ENCODE measurements around the gene EEFSEC.

EEFSEC gene

DNA sequence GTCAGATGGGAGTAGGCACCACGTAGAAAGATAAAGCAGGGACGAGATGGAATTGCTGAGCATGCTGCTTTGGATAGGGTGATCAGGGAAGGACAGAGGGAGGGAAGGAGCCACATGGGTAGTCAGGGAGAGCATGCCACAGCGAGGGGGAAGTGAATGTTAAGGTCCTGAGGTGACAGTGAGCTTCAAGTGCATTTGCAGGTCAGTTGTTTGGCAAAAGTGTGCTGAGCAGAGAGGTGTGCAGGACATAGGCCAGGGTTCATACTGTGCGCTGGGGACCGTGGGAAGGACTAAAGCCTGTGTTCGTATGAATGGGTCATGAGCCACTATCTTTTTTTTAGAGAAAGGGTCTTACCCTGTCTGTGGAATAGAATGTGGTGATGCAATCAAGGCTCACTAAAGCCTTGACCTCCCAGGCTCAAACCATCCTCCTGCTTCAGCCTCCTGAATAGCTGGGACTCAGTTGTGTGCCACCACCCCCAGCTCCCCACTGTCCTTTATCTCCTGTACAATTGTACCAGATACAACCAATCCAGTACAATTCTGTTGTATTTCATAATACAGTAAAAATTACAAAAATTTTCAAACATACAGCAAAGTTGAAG, 205.9 kb downstream of the EEFSEC start:
- TF ChIP-seq, protein P1, sequence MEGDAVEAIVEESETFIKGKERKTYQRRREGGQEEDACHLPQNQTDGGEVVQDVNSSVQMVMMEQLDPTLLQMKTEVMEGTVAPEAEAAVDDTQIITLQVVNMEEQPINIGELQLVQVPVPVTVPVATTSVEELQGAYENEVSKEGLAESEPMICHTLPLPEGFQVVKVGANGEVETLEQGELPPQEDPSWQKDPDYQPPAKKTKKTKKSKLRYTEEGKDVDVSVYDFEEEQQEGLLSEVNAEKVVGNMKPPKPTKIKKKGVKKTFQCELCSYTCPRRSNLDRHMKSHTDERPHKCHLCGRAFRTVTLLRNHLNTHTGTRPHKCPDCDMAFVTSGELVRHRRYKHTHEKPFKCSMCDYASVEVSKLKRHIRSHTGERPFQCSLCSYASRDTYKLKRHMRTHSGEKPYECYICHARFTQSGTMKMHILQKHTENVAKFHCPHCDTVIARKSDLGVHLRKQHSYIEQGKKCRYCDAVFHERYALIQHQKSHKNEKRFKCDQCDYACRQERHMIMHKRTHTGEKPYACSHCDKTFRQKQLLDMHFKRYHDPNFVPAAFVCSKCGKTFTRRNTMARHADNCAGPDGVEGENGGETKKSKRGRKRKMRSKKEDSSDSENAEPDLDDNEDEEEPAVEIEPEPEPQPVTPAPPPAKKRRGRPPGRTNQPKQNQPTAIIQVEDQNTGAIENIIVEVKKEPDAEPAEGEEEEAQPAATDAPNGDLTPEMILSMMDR (IDR thresholded peaks at IDR 0.05; ENCODE audit: control insufficient read depth, insufficient read depth, low read depth, low read length, missing control alignments) = no peak
- no peak overlapping the region for H3K4me3 ChIP-seq (ENCODE audit: control insufficient read depth, low read depth, low read length)
- no peak for DNase-seq (ENCODE audit: low read depth)

DNA sequence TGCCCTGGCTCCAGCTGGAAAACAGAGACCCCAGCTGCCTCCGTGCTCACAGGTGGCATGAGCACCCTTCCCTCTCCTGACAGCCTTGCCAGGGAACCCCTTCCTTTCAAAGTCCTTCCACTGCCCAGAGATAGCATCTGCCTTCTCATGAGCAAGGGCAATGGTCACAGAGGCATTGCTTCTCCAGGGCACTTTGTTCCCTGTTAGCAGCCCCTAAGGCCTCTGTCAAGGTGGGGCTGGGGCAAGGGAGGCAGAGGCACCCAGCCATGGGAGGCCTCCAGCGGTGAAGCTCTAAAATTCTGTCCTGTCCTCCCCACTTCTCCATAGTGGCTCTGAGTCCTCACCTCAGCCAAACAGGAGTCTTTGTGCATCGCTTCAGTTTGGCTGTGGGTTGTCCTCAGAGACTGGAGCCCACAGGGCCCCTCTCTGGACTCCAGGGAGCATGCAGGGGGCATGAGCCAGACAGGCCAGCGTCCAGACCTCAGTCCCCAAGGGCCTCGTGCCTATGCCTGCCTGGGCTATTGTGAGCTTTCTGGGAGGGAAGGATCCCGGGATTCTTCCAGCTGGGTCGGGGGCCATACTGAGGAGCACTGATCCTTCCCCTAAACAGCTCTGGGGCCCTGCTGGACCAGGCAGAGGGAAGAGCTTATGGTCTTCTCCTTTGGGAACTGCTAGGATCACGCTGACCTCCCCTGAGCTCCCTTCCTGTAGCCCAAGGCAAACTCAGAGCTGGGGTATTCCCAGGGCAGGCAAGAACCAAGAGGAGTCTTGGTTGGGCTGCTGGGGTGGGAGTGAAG, 206.8 kb downstream of the EEFSEC start:
- no peak overlapping the region for H3K4me3 ChIP-seq (ENCODE audit: control insufficient read depth, low read depth, low read length)
- TF ChIP-seq, protein P1 (IDR thresholded peaks at IDR 0.05; ENCODE audit: control insufficient read depth, insufficient read depth, low read depth, low read length, missing control alignments) = no peak
- no peak for DNase-seq (ENCODE audit: low read depth)

DNA sequence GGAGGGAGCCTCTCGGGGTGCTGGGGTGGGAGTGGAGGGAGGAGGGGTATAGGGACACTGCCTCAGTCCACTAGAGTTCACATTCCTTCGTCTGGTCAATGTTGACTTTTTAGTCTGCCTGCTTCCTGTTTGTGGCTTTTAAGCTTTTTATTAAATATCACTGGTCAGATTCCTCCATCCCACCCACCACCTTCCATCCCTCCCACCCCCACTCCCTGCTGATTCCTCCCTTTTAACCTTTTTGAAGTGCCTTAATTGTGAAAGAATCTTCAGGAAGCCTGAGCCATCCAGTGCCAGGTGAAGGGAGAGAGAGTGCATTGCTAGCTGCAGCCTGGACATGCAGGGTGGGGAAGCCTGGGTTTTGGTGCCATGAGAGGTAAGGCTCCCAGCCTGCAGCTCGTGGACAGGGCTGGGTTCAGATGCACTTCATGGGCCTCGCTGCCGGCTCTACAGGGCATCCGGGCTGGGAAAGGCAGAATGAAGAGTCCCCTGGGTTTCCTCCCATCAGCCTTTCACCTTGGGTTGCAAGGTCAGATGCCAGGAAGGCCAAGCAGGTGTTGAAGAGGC, 207.5 kb downstream of the EEFSEC start:
- no peak for DNase-seq (ENCODE audit: low read depth)
- TF ChIP-seq, protein P1 (IDR thresholded peaks at IDR 0.05; ENCODE audit: control insufficient read depth, insufficient read depth, low read depth, low read length, missing control alignments) = no peak
- no peak overlapping the region for H3K4me3 ChIP-seq (ENCODE audit: control insufficient read depth, low read depth, low read length)

DNA sequence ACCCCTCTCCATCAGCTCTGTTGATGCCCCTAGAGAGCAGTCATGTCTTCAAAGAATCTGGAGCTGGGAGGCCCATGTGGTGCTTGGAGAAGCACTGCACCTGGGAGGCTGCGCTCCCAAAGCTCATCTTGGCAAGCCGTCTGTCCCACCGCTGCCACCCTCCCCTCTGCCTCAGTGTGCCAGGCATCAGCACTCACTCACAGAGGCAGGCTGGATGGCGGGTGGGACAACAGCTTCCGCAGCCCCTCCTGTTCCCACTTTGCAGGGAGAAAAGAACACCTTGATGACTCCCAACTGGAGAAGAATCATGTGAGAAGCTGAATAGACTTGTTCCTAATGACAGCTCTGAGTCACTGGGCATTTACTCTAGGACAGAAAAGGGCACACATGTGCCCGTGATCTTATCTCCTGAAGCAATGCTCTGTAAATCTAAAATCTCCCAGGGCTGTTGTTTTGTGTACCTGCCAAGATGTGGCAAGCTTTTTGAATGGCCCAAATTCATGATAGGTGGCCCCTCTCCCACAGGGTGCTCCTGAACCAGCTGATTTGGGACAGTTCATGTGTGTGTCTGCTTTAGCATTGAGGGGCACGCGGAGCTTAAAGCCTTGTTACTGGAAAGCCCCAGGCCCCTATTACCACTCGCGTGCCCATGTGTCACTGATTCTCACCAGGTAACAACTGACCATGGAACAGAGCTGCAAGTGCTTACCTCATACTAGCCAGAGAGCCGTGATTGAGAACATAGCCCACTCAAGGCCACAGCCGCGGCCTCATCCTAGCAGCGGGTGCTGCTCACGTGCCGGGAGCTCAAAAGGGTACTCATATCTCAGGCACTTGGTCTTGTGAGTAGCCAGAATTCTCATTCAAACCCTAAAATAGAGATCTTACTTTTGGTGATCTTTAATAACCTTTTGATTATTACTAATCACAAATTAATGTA, 209.0 kb downstream of the EEFSEC start:
- no peak for DNase-seq (ENCODE audit: low read depth)
- H3K4me3 ChIP-seq (ENCODE audit: control insufficient read depth, low read depth, low read length) = no peak overlapping the region
- TF ChIP-seq, protein P1 (IDR thresholded peaks at IDR 0.05; ENCODE audit: control insufficient read depth, insufficient read depth, low read depth, low read length, missing control alignments) = no peak

DNA sequence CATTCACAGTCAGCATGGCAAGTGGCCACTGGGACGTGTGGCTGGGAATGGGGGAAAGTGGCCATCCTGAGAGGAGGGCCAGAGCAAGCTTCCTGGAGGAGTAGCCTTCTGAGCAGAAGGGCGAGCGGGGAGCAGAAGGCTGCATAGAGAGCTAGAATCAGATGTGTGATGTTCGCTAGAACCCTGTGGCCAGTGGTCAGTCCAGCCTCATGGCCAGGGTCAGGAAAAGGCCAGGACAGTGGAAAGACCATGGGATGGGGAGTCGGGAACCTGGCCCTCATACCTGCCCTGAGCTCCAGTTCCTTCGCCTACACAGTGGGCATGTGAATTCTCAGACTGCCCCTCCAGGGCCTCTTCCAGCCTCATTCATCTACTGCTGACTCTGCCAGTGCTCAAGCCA, 211.0 kb downstream of the EEFSEC start:
- no peak overlapping the region for H3K4me3 ChIP-seq (ENCODE audit: control insufficient read depth, low read depth, low read length)
- no peak for DNase-seq (ENCODE audit: low read depth)
- TF ChIP-seq, protein P1 (IDR thresholded peaks at IDR 0.05; ENCODE audit: control insufficient read depth, insufficient read depth, low read depth, low read length, missing control alignments) = no peak

DNA sequence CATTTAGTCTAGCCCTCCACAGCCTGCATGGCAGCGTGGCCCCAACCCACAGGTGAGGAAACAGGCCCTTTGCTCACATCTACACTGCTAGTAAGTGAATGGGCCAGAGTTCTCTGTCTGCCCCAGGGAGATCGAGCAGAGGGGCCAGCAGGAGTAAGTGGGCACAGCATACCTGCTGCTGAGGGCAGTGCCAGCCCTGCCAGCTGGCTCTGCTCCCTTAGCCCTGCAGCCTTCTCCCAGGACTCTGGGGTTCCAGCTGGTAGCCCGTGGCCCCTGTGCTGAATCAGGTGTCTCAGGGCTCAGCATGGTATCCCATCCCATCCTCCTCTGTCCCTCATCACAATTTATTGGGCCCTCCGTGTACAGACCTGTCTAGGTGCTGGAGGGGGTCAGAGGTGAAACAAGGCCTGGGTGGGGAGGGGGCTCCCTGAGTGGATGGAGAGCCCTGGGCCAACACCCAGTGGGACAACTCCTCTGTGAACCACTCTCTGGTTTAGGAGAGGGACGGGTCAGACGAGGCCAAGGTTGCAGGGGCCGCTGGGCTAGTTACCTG, 211.6 kb downstream of the EEFSEC start:
- TF ChIP-seq, protein P1 (IDR thresholded peaks at IDR 0.05; ENCODE audit: control insufficient read depth, insufficient read depth, low read depth, low read length, missing control alignments) = no peak
- DNase-seq (ENCODE audit: low read depth) = no peak
- no peak overlapping the region for H3K4me3 ChIP-seq (ENCODE audit: control insufficient read depth, low read depth, low read length)

All from AG09309 (cell line).